DOHH2 (cell line): Measurements from ENCODE around the gene PTRHD1.

Source experiments
- H3F3A ChIP-seq: fragments of 200-600 bp; sonication (generic), shearing (Covaris generic); 2 replicates; pipeline ENCODE4 v1.6.0; 2016; ENCODE audit warnings: antibody characterized with exemption, mild to moderate bottlenecking; ENCODE audit not compliant: control insufficient read depth, insufficient read depth
- H3K27ac ChIP-seq: fragments of 200-600 bp; sonication (generic); 2 replicates; pipeline ENCODE4 v1.5.1; 2014; ENCODE audit warnings: low read depth, mild to moderate bottlenecking, low read length, moderate library complexity
- H3K27me3 ChIP-seq: fragments of 200-600 bp; sonication (generic); 2 replicates; pipeline ENCODE4 v1.6.1; 2014; ENCODE audit warnings: mild to moderate bottlenecking, low read length, mixed read lengths; ENCODE audit not compliant: control insufficient read depth
- H3K36me3 ChIP-seq: fragments of 200-600 bp; sonication (generic); 2 replicates; pipeline ENCODE4 v1.6.1; 2014; ENCODE audit warnings: mild to moderate bottlenecking, low read length, moderate library complexity, mixed read lengths; ENCODE audit not compliant: control insufficient read depth
- H3K4me1 ChIP-seq: fragments of 200-600 bp; sonication (generic); 2 replicates; pipeline ENCODE4 v1.6.1; 2014; ENCODE audit warnings: mild to moderate bottlenecking, low read length, mixed read lengths; ENCODE audit not compliant: control insufficient read depth
- H3K4me2 ChIP-seq: fragments of 200-600 bp; sonication (generic); 2 replicates; pipeline ENCODE4 v1.6.0; 2014; ENCODE audit warnings: mild to moderate bottlenecking, low read length, moderate library complexity
- H3K4me3 ChIP-seq: fragments of 200-600 bp; sonication (generic); 2 replicates; pipeline ENCODE4 v1.5.1; 2014; ENCODE audit warnings: mild to moderate bottlenecking, low read length, mixed read lengths
- H3K79me2 ChIP-seq: fragments of 200-600 bp; sonication (generic); 2 replicates; pipeline ENCODE4 v1.6.1; 2014; ENCODE audit warnings: mild to moderate bottlenecking, low read length, mixed read lengths; ENCODE audit not compliant: control insufficient read depth
- H3K9me2 ChIP-seq: fragments of 200-600 bp; sonication (generic); replicated peaks from 2 replicates; pipeline ENCODE4 v1.6.1; 2014; ENCODE audit warnings: mild to moderate bottlenecking, low read length, mixed read lengths; ENCODE audit not compliant: control insufficient read depth
- H3K9me3 ChIP-seq: fragments of 200-600 bp; sonication (generic); 2 replicates; pipeline ENCODE4 v1.6.1; 2014; ENCODE audit warnings: antibody characterized with exemption, low read length, mixed read lengths; ENCODE audit not compliant: control insufficient read depth, insufficient read depth
- H4K20me1 ChIP-seq: fragments of 200-600 bp; sonication (generic); 2 replicates; pipeline ENCODE4 v1.6.0; 2014; ENCODE audit warnings: low read depth, mild to moderate bottlenecking, antibody characterized with exemption, low read length, moderate library complexity; ENCODE audit not compliant: control insufficient read depth, insufficient read depth
- EZH2phosphoT487 ChIP-seq: fragments of 200-600 bp; sonication (generic); IDR thresholded peaks from 2 replicates; pipeline ENCODE4 v1.6.1; 2017; ENCODE audit warnings: borderline replicate concordance, mild to moderate bottlenecking, antibody characterized with exemption, low read length, moderate library complexity, mixed read lengths
- TF ChIP-seq, protein P1 (sequence below): fragments of 200-600 bp; sonication (generic); IDR thresholded peaks from one replicate; pipeline ENCODE4 v1.5.1; 2014; ENCODE audit warnings: antibody characterized with exemption, mild to moderate bottlenecking, low read depth, low read length; ENCODE audit not compliant: poor library complexity, severe bottlenecking

Gene PTRHD1

DNA sequence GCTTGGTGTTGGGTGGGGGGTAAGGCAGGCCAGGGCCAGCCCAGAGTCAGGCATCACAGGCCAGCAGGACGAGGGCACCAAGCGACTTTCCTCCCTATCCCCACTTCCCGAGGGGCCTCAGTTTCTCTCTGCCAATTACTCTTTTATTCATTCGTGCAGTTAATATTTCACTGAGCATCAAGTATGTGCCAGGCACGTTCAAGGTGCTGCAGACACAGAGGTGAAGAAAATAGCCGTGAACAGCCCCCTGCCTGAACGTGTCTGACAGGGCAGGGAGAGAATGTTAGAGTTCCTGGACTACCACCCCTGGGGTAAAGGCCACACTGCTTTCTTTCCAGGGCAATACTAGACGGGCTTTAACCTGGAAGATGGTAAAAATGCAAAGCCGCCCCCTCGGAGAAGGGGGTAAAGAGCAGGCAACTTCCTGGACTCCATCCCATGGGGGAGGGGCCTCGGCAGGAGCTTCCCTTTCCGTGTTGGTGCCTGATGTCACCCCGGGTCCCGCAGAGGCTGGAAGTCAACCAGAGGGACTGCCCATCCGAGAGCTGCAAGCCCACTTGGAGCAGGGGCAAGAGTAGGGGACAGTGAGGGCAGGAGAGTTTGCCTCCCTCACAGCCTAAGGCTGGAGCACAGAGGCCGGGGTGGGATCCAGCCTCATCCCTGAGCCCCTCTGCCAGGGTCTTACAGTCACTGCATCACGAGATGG, 47.1 kb upstream of the PTRHD1 start:
- H3K27ac ChIP-seq = no peak overlapping the region
- peaks cover 40% of the 10 kb centered on the region for H3K36me3 ChIP-seq
- H4K20me1 ChIP-seq = no peaks in the 10 kb centered on the region
- H3K79me2 ChIP-seq = no peaks in the 10 kb centered on the region
- no peak overlapping the region for H3K4me2 ChIP-seq
- H3K4me1 ChIP-seq = no peaks in the 10 kb centered on the region
- H3F3A ChIP-seq = no peaks in the 10 kb centered on the region
- no peaks in the 10 kb centered on the region for H3K9me2 ChIP-seq
- H3K27me3 ChIP-seq = no peaks in the 10 kb centered on the region
- no peak overlapping the region for H3K4me3 ChIP-seq
- H3K9me3 ChIP-seq = no peaks in the 10 kb centered on the region
- TF ChIP-seq EZH2phosphoT487 = no peak
- TF ChIP-seq, protein P1, sequence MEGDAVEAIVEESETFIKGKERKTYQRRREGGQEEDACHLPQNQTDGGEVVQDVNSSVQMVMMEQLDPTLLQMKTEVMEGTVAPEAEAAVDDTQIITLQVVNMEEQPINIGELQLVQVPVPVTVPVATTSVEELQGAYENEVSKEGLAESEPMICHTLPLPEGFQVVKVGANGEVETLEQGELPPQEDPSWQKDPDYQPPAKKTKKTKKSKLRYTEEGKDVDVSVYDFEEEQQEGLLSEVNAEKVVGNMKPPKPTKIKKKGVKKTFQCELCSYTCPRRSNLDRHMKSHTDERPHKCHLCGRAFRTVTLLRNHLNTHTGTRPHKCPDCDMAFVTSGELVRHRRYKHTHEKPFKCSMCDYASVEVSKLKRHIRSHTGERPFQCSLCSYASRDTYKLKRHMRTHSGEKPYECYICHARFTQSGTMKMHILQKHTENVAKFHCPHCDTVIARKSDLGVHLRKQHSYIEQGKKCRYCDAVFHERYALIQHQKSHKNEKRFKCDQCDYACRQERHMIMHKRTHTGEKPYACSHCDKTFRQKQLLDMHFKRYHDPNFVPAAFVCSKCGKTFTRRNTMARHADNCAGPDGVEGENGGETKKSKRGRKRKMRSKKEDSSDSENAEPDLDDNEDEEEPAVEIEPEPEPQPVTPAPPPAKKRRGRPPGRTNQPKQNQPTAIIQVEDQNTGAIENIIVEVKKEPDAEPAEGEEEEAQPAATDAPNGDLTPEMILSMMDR = no peak

DNA sequence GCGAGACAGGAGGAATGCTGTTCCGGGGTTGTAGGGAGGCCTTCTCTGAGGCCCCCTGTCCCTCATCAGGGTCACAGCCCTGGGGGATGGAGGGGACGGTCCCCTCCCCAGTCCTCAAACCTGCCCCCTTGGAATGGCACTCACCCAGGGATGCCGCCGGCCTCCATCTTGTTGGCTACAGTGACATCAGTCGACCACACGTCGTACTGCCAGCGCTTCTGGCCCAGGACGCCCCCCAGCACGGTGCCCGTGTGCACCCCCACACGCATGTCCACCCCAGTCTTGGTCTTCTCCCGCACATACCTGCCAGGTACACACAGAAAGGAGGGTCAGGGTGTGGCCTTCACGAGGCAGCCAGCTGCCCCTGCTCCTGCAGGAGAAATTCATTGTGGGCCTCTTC, 46.5 kb upstream of the PTRHD1 start:
- Histone ChIP-seq H3K9me2 (no peaks in the 10 kb centered on the region), H3K36me3 (peaks cover 46% of the 10 kb centered on the region), H3F3A (no peaks in the 10 kb centered on the region), H3K9me3 (no peaks in the 10 kb centered on the region), H3K27ac (no peak overlapping the region), H3K79me2 (no peaks in the 10 kb centered on the region), H3K4me1 (no peaks in the 10 kb centered on the region), H3K27me3 (no peaks in the 10 kb centered on the region), H4K20me1 (no peaks in the 10 kb centered on the region), H3K4me3 (no peak overlapping the region), H3K4me2 (no peak overlapping the region)
- TF ChIP-seq, protein P1 = no peak
- TF ChIP-seq EZH2phosphoT487 = no peak

DNA sequence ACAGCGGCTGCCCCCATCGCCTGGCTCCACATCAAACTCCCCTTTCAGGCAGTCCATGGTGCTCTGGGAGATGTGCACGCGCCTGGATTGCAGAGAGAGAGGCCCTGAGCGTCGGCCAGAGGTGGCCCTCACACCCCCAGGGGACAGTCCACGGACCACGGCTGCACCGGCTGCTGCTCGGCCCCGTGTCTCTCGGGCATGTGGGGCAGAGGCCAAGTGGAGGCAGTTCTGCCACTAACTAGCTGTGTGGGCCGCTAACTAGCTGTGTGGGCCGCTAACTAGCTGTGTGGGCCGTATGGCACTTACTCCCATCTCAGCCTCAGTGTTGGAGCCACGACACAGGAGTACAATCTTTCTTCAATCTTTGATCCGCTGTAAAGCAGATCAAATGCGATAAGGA, 45.4 kb upstream of the PTRHD1 start:
- Histone ChIP-seq H3K79me2 (no peaks in the 10 kb centered on the region), H3F3A (no peaks in the 10 kb centered on the region), H3K9me2 (no peaks in the 10 kb centered on the region), H3K9me3 (no peaks in the 10 kb centered on the region), H4K20me1 (no peaks in the 10 kb centered on the region), H3K4me2 (no peak overlapping the region), H3K4me3 (no peak overlapping the region), H3K36me3 (peaks cover 50% of the 10 kb centered on the region), H3K27me3 (no peaks in the 10 kb centered on the region), H3K4me1 (no peaks in the 10 kb centered on the region), H3K27ac (no peak overlapping the region)
- TF ChIP-seq, protein P1 = no peak
- TF ChIP-seq EZH2phosphoT487 = no peak
